NCI-H2171 treated with DMSO at 0.1 percent for 48 hours (cell line): ENCODE measurements around the gene TMEM37.

Experiments
- DNase-seq: peaks from one replicate; lab custom pipeline; 2025; lab: John Stamatoyannopoulos, UW

The TMEM37 gene

GRCh38 chr2:119480184-119480583, 48.5 kb downstream of the TMEM37 start:
- DNase-seq: no peak

- no peak for DNase-seq
Observed at GRCh38 chr2:119480718-119481142, 49.1 kb downstream of the TMEM37 start.

- no peak for DNase-seq
Observed at GRCh38 chr2:119481501-119482455, 50.1 kb downstream of the TMEM37 start.

GRCh38 chr2:119482481-119483394, 51.1 kb downstream of the TMEM37 start:
- no peak for DNase-seq

GRCh38 chr2:119483395-119483753, 51.7 kb downstream of the TMEM37 start:
- no peak for DNase-seq

GRCh38 chr2:119483896-119484718, 52.5 kb downstream of the TMEM37 start:
- no peak for DNase-seq

GRCh38 chr2:119484834-119485233, 53.2 kb downstream of the TMEM37 start:
- no peak for DNase-seq

GRCh38 chr2:119485336-119486110, 53.9 kb downstream of the TMEM37 start:
- no peak for DNase-seq

GRCh38 chr2:119486196-119486827, 54.7 kb downstream of the TMEM37 start:
- DNase-seq: no peak

- no peak for DNase-seq
Observed at GRCh38 chr2:119486886-119487285, 55.2 kb downstream of the TMEM37 start.

- DNase-seq: no peak
Observed at GRCh38 chr2:119487434-119488244, 56.0 kb downstream of the TMEM37 start.
